Fibroblast of skin of left biceps (primary cell): ENCODE measurements around the gene TNIK.
A peak's percentile ranks its signal among the peaks of the same experiment; 100 is the strongest.

ENCODE experiments used
- DNase-seq, 2 experiments: peaks; one replicate each; pipeline ENCODE4 v3.0.0-alpha.2; 2013; ENCODE audit warnings: low read depth in 2 of 2

Gene TNIK

GRCh38 chr3:171459942-171460724, at the start of gene TNIK:
Gene TNIK (minus strand): TSS chr3:171460405. CDS start chr3:171460063, 342 bp downstream.
- DNase-seq: peak; percentile 50 to 57

DNA sequence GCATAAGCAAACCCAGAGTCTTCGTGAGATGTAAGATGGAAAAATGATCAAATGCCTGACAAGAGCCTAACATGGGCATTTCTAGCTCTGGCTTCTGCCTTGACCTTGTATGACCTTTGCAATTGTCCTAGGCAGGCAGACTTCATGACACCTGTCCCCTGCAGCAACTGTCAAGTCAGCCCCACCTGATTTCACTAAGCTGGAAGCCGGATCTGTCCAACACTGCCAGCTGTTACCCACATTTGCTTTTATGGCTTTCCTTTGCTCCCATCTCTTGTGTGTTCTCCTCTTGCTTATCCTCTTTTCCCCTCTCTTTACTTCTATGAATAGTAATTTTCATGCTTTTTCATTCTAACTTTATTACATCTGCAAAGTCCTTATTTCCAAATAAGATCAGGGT, 48.5 kb upstream of the TNIK start:
- no peak for DNase-seq

DNA sequence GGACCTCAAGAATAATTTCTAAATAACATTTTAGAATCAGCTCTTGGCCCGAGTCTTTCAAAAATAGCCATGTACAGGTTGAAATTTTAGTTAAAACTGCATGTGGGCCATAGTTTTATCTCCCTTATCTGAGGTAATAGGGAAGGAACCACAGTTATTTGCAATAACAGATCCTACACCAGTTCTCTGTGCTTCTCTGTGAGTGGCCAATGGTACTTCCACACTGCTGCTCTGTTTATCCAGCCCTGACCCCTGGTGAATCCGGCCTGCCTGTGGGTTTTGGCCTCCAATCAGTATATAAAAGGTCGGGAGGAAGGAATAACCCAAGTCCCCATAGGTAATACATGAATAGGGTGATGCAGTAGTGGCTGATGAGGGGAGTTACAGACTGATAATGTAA, 48.0 kb upstream of the TNIK start:
- DNase-seq: no peak

DNA sequence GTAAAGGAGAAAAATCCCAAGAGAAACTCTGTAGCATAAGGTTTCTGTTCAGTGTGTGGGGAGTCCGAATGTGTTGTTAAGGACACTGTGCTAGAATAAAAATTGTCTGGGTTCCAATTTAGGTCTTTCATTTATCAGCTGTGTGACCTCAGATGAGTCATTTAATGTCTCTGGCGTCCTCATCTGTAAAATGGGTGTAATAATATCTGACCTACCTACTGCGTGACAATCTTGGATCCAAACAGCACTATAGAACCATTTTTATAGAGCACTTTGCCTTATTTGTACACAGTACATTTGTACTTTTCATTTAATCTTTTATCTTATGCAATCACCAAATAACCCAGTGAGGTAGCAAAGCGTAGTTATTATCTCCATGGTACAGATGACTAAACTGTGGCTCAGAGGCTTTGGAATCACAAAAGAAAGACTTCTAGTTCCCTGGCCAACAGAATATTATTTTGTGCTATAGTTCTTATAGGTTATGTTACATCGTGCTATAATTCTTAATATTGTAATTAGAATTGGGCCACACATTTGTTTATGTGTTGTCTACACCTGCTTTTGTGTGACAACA, 46.6 kb upstream of the TNIK start:
- no peak for DNase-seq

- no peak for DNase-seq
These were observed 45.7 kb upstream of the TNIK start for GRCh38 chr3:171505822-171506333.

DNA sequence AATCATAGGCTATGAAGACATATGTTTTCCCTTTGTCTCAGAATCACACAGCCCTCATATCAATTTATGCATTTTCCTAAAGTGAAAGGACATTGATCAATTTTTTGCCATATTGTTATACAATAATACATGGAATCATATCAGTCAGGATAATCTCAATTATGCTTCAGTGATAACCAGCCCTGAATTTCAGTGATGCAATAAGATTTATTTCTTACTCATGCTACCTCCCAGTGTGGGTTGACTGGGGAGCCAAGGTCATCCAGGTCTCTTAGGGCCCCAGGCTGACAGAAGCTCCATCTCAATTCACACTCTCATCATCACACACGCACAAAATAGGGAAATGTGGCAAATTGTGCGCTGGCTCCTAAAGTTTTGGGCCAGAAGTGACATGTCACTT, 44.2 kb upstream of the TNIK start:
- no peak for DNase-seq

DNA sequence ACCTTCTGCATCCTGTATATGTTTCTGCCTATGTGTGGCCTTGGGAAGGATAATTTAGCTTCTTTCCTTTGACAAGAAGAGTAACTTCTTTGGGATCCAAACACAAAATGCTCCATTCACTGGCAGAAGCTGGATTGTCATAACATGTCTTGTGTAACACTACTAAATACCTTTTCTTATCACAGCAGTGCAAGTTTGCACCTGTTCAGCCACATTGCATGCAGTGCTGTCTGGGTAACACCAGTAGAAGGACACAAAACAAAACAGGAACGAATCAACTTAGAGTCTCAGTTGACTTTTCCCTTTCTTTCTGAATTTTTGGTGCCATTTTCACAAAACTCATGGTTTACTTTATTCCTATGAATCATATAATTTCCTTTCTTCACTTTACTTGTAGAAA, 43.6 kb upstream of the TNIK start:
- no peak for DNase-seq

DNA sequence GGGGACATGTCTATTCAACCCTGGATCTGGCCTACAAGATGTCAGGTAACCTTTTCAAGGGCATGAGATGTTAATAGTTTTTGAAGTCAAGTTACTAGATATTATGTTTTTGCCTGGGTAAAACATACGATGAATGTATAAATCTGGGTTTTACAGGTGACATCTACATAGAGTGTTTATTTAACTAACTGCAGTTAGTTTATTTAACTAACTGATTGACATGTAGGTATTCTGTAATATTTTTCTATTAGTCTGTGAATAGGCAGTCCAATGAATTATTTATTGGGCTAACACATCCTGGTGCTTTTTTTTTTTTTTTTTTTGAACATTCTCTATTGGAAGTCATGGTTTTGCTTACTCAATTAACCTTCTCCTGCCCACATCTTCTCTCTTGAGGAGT, 38.7 kb upstream of the TNIK start:
- DNase-seq: no peak

DNA sequence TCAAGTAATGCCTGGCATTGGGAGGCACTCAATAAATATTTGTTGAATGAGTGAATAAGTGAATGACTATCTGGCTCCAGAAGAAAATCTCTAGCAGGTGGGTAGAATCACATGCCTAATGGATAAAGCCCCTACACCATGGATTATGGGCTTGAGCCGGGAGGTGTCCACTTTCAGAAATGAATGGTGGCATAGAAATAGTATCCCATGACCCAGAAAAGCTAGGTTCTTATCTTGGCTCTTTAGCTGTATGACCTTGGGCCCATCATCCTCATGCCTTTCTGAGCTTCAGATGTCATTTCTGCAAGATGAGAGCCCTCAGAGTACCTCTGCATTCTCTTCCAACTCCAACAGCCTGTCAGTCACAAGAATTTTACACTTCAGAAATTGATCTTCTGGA, 37.3 kb upstream of the TNIK start:
- DNase-seq: no peak

DNA sequence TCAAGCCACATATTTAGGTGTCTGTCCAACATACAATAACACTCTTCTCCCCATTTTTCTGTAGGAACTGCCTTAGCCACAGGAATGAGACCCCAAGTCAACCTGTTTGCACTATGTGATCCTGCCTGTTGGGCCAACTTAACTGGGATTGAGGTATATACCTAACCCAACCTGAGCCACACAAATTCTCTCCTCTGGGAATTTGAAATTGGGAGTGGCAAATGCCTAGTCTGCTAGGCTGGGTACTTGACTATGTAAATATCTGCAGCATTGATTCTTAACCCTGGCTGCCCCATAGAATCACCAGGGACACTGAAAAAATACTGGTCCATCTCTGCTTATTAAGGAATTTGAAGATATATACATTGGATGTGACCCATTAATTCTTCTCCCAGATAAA, 35.2 kb upstream of the TNIK start:
- DNase-seq: no peak

DNA sequence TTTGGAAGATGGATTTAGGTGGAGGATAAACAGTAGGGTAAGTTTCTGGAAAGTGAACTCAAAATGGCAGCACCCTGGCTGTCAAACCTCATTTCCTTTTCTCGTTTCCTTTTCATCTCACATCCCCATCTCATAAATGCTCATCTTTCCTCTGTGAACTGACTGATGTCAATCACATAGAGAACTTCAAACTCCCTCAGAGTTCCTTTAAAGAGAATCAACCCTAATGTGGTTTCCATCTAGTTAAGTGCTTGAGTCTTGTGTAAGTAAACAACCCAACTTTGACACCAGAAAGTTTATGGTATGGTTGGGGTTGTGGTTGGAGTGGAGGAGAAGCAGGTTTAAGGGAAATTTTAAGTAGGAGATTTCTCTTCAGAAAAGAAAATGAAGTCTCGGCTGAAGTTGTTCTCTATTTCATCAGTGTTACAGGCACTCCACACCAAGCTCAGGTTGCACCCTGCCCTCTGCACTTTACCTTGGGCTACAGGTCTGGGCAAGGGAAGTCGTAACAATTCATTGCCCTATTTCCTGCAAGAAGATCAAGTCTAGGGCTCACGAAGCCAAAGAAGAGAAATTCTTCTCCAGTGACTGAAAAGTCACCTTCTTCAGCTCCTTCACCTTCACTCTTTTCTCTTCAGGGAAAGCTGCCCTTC, 34.4 kb upstream of the TNIK start:
- DNase-seq: no peak

GRCh38 chr3:171491361-171491760, 31.2 kb upstream of the TNIK start:
- no peak for DNase-seq

DNA sequence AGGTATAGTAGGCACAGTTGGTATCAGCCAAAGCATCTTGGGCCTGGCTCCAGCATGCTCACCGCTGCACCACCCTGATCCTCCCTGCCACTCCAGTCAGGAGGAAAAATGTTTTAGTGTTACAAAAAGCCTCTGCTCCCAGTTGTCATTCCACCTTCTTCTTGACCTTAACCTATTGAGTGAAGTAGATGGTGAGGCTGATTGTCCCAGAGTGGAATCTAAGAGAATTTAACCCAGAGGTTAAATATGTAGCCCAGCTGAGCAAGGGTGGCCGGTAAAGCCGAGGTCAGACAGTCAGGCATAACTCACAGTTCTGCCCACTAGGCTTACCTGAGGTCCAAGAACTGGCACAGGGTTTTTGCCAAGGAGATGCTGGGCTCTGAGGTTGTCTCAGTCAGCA, 30.7 kb upstream of the TNIK start:
- DNase-seq: no peak

GRCh38 chr3:171489348-171489747, 29.1 kb upstream of the TNIK start:
- DNase-seq: no peak

- DNase-seq: no peak
These were observed 28.3 kb upstream of the TNIK start for GRCh38 chr3:171488479-171488878.

DNA sequence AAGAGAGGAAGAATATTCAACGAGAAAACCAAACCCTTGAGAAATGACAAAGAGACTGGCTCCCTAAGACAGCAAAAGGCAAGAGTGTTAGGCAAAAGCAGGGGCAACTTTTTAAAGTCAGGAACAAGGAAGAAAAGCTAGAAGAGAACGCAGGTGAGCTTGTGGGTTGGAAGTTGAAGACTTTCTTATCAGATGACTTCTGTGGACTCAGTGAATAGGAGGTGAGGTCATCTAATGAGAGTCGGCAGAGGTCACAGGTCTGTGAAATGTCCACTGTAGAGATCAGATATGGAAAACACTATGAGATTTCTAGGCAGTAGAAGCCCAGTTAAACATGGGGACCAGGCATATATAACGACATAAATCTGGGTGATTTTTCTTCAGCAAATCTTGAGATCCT, 27.2 kb upstream of the TNIK start:
- no peak for DNase-seq

DNA sequence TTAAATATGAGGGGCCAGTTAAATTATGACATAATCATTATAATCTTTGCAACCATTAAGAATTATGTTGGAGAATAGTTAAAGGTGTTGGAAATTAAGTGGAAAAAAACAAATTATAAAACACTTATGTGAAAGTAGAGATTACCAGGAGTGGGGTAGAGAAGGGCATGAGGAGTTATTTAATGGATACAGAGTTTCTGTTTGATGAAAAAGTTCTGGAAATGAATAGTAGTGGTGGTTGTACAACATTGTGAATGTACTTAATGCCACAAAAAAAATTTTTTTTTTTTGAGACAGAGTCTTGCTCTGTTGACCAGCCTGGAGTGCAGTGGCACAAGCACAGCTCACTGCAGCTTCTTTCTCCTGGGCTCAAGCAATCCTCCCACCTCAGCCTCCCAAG, 25.1 kb upstream of the TNIK start:
- no peak for DNase-seq

GRCh38 chr3:171481011-171481410, 20.8 kb upstream of the TNIK start:
- DNase-seq: no peak

DNA sequence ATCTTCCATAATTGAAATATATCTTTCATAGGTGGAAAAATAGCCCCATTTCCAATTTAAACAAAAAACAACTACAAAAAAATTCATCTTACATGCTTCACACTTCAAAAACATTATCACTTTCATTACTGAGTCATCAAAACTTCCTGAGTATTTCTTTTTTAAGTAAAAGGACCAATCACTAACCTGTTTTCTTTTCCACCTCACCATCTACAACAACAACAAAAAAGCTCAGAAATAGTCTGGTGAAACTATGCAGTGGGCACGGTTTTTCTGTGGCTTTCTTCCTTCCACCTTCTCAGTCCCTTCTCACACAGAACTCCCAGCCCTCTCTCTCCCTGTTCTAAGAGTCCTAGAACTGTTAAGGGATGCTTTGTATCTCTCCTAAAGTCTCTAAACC, 20.3 kb upstream of the TNIK start:
- DNase-seq: no peak

- no peak for DNase-seq
These were observed 16.4 kb upstream of the TNIK start for GRCh38 chr3:171476532-171477102.

DNA sequence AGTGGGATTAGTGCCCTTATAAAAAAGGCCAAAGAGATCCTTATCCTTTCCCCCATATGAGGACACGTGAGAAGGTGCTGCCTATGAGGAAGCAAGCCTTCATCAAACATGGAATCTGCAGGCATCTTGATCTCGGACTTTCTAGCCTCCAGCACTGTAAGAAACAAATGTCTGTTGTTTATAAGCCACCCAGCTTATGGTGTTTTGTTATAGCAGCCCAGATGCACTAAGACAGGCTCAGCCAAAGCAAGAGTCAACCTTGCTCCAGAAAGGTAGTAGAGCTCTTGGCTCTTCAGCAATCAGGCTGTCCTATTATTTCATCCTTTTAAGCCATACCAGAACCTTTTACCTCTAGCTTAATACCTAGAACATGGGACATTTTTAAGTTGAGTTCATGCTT, 12.3 kb upstream of the TNIK start:
- DNase-seq: no peak

DNA sequence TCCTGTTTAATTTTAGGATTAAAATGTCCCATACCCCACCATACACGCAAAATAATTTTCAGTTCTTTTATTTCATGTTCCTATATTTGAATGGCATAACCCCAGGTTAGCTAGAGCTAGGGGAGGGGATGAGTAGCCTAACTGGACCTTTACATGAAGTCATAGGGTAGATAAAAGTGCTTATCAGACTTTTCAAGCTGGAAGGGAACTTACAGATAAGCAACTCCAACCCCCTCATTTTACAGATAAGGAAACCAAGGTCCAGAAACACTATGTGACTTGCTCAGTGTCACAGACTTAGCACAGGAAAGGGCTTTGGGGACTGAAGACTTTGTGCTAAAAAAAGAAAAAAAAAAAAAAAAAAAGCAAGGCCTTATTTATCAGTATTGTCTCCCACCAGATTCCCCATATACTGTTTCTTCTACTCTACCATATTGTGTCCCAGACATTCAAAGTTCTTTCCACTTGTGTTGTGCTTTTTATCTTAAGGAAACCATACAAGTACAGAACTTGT, 10.6 kb upstream of the TNIK start:
- no peak for DNase-seq
